GM12891 (cell line): ENCODE data around the gene ZNF599.

Source experiments
- DNase-seq: peaks from one replicate; pipeline ENCODE4 v3.0.0; 2011; ENCODE audit warnings: low spot score; ENCODE audit not compliant: insufficient read length
- FAIRE-seq: peaks from 2 replicates; lab custom pipeline; 2011; peaks lifted over from hg19 to GRCh38; lab: Jason Lieb, UNC
- PAX5 ChIP-seq: IDR thresholded peaks from 2 replicates; pipeline ENCODE4 v1.6.1; 2011; ENCODE audit warnings: low read length, moderate library complexity, mild to moderate bottlenecking; ENCODE audit not compliant: insufficient read depth, severe bottlenecking
- POLR2A ChIP-seq: IDR thresholded peaks from 2 replicates; pipeline ENCODE4 v1.6.1; 2011; ENCODE audit warnings: low read depth, low read length, control low read depth
- POLR2AphosphoS5 ChIP-seq: IDR thresholded peaks from 2 replicates; pipeline ENCODE4 v1.6.1; 2011; ENCODE audit warnings: low read depth, low read length, control low read depth
- POU2F2 ChIP-seq: IDR thresholded peaks from 2 replicates; pipeline ENCODE4 v1.6.1; 2011; ENCODE audit warnings: low read depth, mild to moderate bottlenecking, control low read depth, low read length, moderate library complexity
- SPI1 ChIP-seq: IDR thresholded peaks from 2 replicates; pipeline ENCODE4 v1.6.1; 2011; ENCODE audit warnings: low read depth, low read length, control low read depth
- TAF1 ChIP-seq: IDR thresholded peaks from 2 replicates; pipeline ENCODE4 v1.6.1; 2011; ENCODE audit warnings: low read depth, low read length, control low read depth

ZNF599 gene

GRCh38 chr19:34722353-34722752, 50.7 kb downstream of the ZNF599 start:
- FAIRE-seq, result no peak
- no peak for DNase-seq
- TF ChIP-seq POLR2A (no peak), PAX5 (no peak), SPI1 (no peak), TAF1 (no peak), POLR2AphosphoS5 (no peak), POU2F2 (no peak)

GRCh38 chr19:34715357-34715756, 57.7 kb downstream of the ZNF599 start:
- no peak for FAIRE-seq
- TF ChIP-seq SPI1 (no peak), PAX5 (no peak), TAF1 (no peak), POLR2AphosphoS5 (no peak), POU2F2 (no peak), POLR2A (no peak)

GRCh38 chr19:34713262-34713637, 59.8 kb downstream of the ZNF599 start:
- TF ChIP-seq POLR2AphosphoS5, result no peak
- no peak for TF ChIP-seq SPI1
- no peak for DNase-seq
- FAIRE-seq, result no peak

More at GRCh38 chr19:34715357-34715756, 57.7 kb downstream of the ZNF599 start:
- no peak for DNase-seq

- FAIRE-seq (peak; percentile 90), DNase-seq (no peak)
- TF ChIP-seq TAF1 (no peak), POLR2AphosphoS5 (no peak), PAX5 (no peak)
Measured at GRCh38 chr19:34712395-34713261, 60.4 kb downstream of the ZNF599 start.

- no peak for TF ChIP-seq PAX5
- no peak for TF ChIP-seq POLR2AphosphoS5
- TF ChIP-seq POU2F2, result no peak
- TF ChIP-seq POLR2A, result no peak
- FAIRE-seq, result no peak
Measured at GRCh38 chr19:34711890-34712289, 61.1 kb downstream of the ZNF599 start.

More at GRCh38 chr19:34711890-34712289, 61.1 kb downstream of the ZNF599 start:
- DNase-seq, result no peak
